HCT116 (cell line): ENCODE data around the gene RNF34. TPM values are rescaled to one million over a fixed set of nuclear protein-coding genes. Genes with fewer than 3 reads are reported as not detected.

Experiments
- ATAC-seq: fragments of 200-7000 bp; cut with Tn5 transposase; 2 replicates; pipeline ENCODE4 v1.9.1; 2020; ENCODE audit warnings: mild to moderate bottlenecking, moderate library complexity
- BruUV-seq: library from RNA; stranded (reverse); fragments of 400-500 nt; replicated peaks from 2 replicates; lab custom pipeline; 2021; lab: Mats Ljungman, UMichigan
- CTCF ChIA-PET: fragments of 300-600 bp; sonication (Branson Sonifier 250); formaldehyde crosslinking; loops from one replicate; lab custom pipeline; 2021; ENCODE audit warnings: antibody characterized with exemption; lab: Charles Lee
- POLR2A ChIA-PET: fragments of 300-600, 350-600 bp; sonication (Branson Sonifier 250); formaldehyde crosslinking; loops from one replicate; lab custom pipeline; 2021; ENCODE audit warnings: antibody characterized with exemption; lab: Charles Lee
- RAD21 ChIA-PET, 2 experiments: fragments of 300-600 bp; sonication (Branson Sonifier 250); formaldehyde crosslinking; loops; one replicate each; lab custom pipeline; 2023; ENCODE audit warnings: low total read pairs in 2 of 2; ENCODE audit not compliant: uncharacterized antibody in 2 of 2, unreplicated experiment in 2 of 2, low non-redundant PET in 1 of 2; lab: Charles Lee
- DNase-seq: peaks from one replicate; pipeline ENCODE4 v3.0.0-alpha.2; 2010; ENCODE audit warnings: low read depth, low spot score
- H2AFZ ChIP-seq: fragments of 200-600 bp; shearing (Covaris generic), sonication (generic); 2 replicates; pipeline ENCODE4 v1.6.1; 2017; ENCODE audit warnings: low read depth, mixed run types, mixed read lengths, antibody characterized with exemption, low read length; ENCODE audit not compliant: poor library complexity, severe bottlenecking
- H3K27ac ChIP-seq: 2 replicates; pipeline ENCODE4 v1.5.1; 2012; ENCODE audit warnings: low read depth, low read length
- H3K27me3 ChIP-seq: fragments of 200-600 bp; sonication (generic); 2 replicates; pipeline ENCODE4 v1.6.1; 2016; ENCODE audit warnings: mixed run types, low read length, mixed read lengths; ENCODE audit not compliant: insufficient read depth
- H3K36me3 ChIP-seq, 2 experiments: fragments of 200-500 bp in 1 of 2; fragments of 200-600 bp in 1 of 2; sonication (Bioruptor generic) in 1 of 2; sonication (generic) in 1 of 2; 2 replicates each; pipeline versions ENCODE4 v1.5.1 to v1.6.1; 2014 to 2016; ENCODE audit warnings: low read length in 2 of 2, inconsistent platforms in 1 of 2, mixed read lengths in 1 of 2, mixed run types in 1 of 2; ENCODE audit not compliant: insufficient read depth in 2 of 2, control insufficient read depth in 1 of 2
- H3K4me1 ChIP-seq, 2 experiments: fragments of 200-600 bp in 1 of 2; sonication (generic) in 1 of 2; 2 replicates each; pipeline versions ENCODE4 v1.5.1 to v1.6.1; 2012 to 2017; ENCODE audit warnings: low read length in 2 of 2, inconsistent platforms in 1 of 2, mild to moderate bottlenecking in 1 of 2, mixed read lengths in 1 of 2, mixed run types in 1 of 2, moderate library complexity in 1 of 2; ENCODE audit not compliant: insufficient read depth in 2 of 2, control insufficient read depth in 1 of 2
- H3K4me2 ChIP-seq: fragments of 200-600 bp; sonication (generic); 2 replicates; pipeline ENCODE4 v1.6.1; 2017; ENCODE audit warnings: mixed run types, low read length, mixed read lengths
- H3K4me3 ChIP-seq, 2 experiments: fragments of 200-600 bp in 1 of 2; sonication (generic) in 1 of 2; replicated peaks in 1 of 2; 2 replicates each; pipeline ENCODE4 v1.5.1; 2011 to 2016; ENCODE audit warnings: low read length in 2 of 2, control low read depth in 1 of 2, low read depth in 1 of 2, mild to moderate bottlenecking in 1 of 2, mixed read lengths in 1 of 2, mixed run types in 1 of 2
- H3K79me2 ChIP-seq: fragments of 200-600 bp; sonication (generic); 2 replicates; pipeline ENCODE4 v1.6.1; 2017; ENCODE audit warnings: mild to moderate bottlenecking, mixed run types, low read length, moderate library complexity, mixed read lengths; ENCODE audit not compliant: insufficient read depth
- H3K9ac ChIP-seq: fragments of 200-600 bp; sonication (generic); 2 replicates; pipeline ENCODE4 v1.6.1; 2016; ENCODE audit warnings: low read length, mixed read lengths
- H3K9me2 ChIP-seq: fragments of 200-600 bp; sonication (generic), shearing (Covaris generic); 2 replicates; pipeline ENCODE4 v1.6.1; 2017; ENCODE audit warnings: mixed run types, mild to moderate bottlenecking, moderate library complexity; ENCODE audit not compliant: insufficient read depth
- H3K9me3 ChIP-seq, 2 experiments: fragments of 200-500 bp in 1 of 2; fragments of 200-600 bp in 1 of 2; sonication (Bioruptor generic) in 1 of 2; sonication (generic) in 1 of 2; 2 replicates each; pipeline ENCODE4 v1.6.1; 2014 to 2017; ENCODE audit warnings: low read length in 2 of 2, mixed read lengths in 2 of 2, inconsistent platforms in 1 of 2, low read depth in 1 of 2, mild to moderate bottlenecking in 1 of 2, mixed run types in 1 of 2, moderate library complexity in 1 of 2; ENCODE audit not compliant: control insufficient read depth in 1 of 2, insufficient read depth in 1 of 2
- H4K20me1 ChIP-seq: fragments of 200-600 bp; sonication (generic), shearing (Covaris generic); 2 replicates; pipeline ENCODE4 v1.6.1; 2017; ENCODE audit warnings: mixed run types, mild to moderate bottlenecking, moderate library complexity; ENCODE audit not compliant: insufficient read depth
- CEBPB ChIP-seq: IDR thresholded peaks from 2 replicates; pipeline ENCODE4 v1.6.1; 2012; ENCODE audit warnings: low read depth
- REST ChIP-seq: IDR thresholded peaks from 2 replicates; pipeline ENCODE4 v1.6.1; 2012; ENCODE audit warnings: low read depth
- ZFX ChIP-seq: fragments of 450-650 bp; IDR thresholded peaks from 2 replicates; pipeline ENCODE4 v1.6.1; 2017
- intact Hi-C: fragments of 100-400 bp; cut with micrococcal nuclease; formaldehyde crosslinking; loops from 2 replicates; pipeline ENCODE4 v1.10.0; 2022
- total RNA-seq: library from RNA; stranded (reverse); gene quantifications from one replicate; pipeline ENCODE4 v1.2.1, GENCODE V29; 2021; ENCODE audit not compliant: unreplicated experiment

Gene RNF34
- total RNA-seq, 1 experiment from 2014 or later: 47.8 TPM

GRCh38 chr12:121464331-121464730 is 64.4 kb downstream of the RNF34 start:
- no peaks in the 10 kb centered on the region for H3K36me3 ChIP-seq
- POLR2A ChIA-PET: no interaction called here
- intact Hi-C loops: no loop called here
- H3K9me2 ChIP-seq: no peaks in the 10 kb centered on the region
- no peaks in the 10 kb centered on the region; the same call in 1 of the 2 replicates for H4K20me1 ChIP-seq
- H3K9me3 ChIP-seq: no peaks in the 10 kb centered on the region
- H3K4me2 ChIP-seq: no peak overlapping the region
- no peak overlapping the region for H2AFZ ChIP-seq
- H3K9ac ChIP-seq: no peak overlapping the region
- H3K27me3 ChIP-seq: no peaks in the 10 kb centered on the region
- no peak overlapping the region for H3K4me3 ChIP-seq
- H3K4me1 ChIP-seq: peaks cover 9 to 27% of the 10 kb centered on the region in 2 experiments; a peak in 3 of 4 replicates
- RAD21 ChIA-PET: no interaction called here
- TF ChIP-seq REST (no peak), CEBPB (no peak), ZFX (no peak)
- no peak for ATAC-seq
- H3K27ac ChIP-seq: no peak overlapping the region
- no TSS peak for BruUV-seq
- peaks cover 65% of the 10 kb centered on the region for H3K79me2 ChIP-seq
- DNase-seq: no peak
- CTCF ChIA-PET: interaction anchor here (1.0 kb wide), 1 partner anchor 21 kb away, joined by 3 read pairs; no protein-coding TSS in a partner anchor
